ENCODE measurements around the gene CLEC16A.
"Not testable (repeated sequence)": the region's sequence is repeated elsewhere in the genome, so short reads cannot be mapped to it uniquely, and the experiment has no call there.

The CLEC16A gene

DNA sequence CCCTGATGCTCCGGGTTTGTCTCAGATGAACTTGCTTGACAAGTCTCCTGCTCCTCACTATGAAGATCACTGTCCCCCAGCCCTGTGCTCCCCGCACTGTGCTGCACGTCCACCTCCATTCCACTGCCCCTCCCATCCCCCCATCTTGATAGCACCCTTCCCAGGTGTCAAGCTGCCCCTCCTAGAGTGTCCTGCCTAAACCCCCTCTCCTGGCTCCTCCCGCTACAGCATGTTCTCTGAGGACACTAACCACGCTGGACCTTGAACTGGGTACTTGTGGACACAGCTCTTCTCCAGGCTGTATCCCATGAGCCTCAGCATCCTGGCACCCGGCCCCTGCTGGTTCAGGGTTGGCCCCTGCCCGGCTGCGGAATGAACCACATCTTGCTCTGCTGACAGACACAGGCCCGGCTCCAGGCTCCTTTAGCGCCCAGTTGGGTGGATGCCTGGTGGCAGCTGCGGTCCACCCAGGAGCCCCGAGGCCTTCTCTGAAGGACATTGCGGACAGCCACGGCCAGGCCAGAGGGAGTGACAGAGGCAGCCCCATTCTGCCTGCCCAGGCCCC is 20.6 kb upstream of the CLEC16A start:
- DNase-seq, result no peak

DNA sequence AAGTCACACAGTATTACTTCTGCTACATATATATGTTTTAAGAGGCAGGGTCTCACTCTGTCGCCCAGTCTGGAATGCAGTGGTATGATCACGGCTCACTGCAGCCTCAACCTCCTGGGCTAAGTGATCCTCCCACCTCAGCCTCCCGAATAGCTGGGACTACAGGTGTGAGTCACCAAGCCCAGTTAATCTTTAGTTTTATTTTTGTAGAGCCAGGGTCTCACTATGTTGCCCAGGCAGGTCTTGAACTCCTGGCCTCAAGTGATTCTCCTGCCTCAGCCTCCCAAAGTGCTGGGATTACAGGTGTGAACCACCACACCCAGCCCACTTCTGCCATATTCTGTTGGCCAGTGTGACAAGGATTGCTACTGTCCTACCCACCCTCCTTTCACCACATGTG is 19.1 kb upstream of the CLEC16A start:
- not testable (repeated sequence) for DNase-seq

DNA sequence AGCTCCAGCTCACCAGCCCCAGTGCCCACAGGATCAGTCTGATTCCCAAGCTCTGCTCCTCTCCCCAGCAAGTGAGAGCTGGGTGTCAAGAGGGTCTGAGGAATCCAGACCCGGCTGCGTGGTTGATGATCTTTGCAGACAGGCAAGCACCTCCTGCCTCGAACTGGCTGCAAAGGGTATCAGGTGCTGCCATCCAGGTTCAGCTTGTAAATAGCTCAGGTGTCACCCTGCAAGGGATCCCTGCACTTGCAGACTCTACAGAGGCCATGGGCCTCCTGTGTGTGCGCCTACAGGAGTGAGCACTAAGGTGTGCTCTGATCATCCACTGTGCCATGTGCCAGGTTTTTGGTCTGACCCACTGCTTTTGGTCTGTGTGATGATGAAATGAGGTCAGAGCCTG is 18.3 kb upstream of the CLEC16A start:
- no peak for DNase-seq

DNA sequence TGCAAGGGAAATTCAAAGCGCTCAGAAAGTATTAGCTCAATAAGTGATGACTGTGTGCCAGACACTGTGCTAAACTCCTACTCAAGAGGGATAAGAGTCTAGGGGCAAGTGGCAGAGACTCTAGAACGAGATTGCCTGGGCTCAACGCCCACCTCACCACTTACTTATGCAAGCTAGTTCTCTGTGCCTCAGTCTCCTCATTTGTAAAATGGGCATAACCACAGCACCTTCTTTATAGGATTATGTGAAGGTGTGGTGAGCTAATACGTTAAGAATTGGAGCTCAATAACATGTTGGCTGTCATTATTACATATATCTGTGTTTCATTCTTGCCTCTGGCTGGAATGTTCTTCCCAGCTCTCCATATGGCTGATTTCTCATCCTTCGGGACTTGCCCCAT is 17.5 kb upstream of the CLEC16A start:
- DNase-seq, result no peak

DNA sequence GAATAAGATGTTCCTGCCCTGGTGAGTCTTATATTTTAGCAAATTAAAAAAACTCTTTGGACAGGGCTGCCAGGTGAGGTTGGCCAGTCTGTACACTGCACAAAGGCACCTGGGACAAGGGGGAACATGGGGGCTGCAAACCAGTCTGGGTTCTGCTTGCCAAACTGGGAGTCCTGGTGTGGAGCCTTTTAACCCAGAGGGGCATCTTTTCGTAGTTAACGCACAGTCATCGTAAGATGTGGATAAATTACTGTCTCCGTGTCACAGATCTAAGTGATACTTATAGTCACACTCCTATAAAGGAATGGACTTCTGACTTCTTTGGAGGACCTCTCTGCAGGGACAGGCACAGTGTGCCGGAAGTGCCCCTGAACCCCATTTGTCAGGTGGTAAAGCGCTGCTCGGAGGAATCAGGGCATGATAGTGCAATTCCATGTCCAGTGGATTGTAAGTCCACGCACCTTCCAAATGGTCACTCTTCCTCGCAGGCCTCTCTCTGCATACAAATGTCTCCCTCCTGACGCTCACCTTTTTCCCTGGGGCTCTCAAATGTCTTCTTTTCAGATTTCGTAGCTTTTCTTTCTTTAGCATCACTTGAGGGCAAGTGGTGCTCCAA is 16.8 kb upstream of the CLEC16A start:
- DNase-seq, result no peak

- peak; percentile 87 for DNase-seq
Measured at GRCh38 chr16:10929097-10929496, 15.3 kb upstream of the CLEC16A start.

- DNase-seq, result peak; percentile 58
Measured at GRCh38 chr16:10929853-10930754, 14.3 kb upstream of the CLEC16A start.

- no peak for DNase-seq
Measured at GRCh38 chr16:10930755-10931093, 13.6 kb upstream of the CLEC16A start.

DNA sequence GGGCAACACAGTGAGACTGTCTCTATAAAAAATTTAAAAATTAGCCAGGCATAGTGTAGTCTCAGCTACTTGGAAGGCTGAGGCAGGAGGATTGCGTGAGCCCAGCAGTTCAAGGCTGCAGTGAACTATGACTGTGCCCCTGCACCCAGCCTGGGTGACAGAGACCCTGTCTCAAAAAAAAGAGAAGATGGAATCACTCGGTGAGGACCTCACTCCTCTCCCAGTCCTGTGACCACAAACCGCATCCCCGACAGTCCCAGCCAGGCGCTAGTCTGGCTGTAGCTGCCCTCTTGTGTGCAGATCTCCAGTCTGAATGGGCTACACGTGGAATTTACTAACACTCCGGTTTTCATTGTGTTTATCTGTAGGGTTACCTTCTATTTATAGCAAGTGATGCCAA is 13.2 kb upstream of the CLEC16A start:
- DNase-seq, result no peak

DNA sequence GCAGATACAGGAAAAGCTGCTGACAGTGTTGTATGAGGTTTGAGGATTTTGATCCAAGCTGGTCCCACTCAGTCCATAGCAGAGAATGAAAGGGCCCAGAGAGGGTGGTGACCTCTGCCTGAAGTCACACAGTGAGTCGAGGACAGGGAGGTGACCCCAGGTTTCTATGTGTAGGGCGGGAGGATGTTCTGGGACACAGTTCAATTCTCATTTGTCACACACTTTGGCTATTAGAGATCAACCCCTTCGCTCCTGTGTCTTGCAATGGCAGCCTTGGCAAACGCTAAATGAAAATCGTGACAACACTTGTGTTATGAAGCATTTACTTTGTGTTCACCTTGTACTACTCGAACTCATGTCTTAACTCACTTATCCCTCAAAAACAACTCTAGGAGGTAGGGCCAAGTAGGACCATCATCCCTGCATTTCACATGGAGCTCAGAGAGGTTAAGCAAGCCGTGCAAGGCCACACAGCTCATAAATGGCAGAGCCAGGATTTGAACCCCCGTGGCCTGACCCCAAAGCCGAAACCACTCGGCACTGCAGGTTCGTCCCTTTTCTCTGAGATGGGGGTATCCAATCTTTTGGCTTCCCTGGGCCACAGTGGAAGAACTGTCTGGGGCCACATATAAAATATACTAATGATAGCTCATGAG is 12.3 kb upstream of the CLEC16A start:
- DNase-seq, result no peak

GRCh38 chr16:10932959-10933710 is 11.2 kb upstream of the CLEC16A start:
- no peak for DNase-seq

DNA sequence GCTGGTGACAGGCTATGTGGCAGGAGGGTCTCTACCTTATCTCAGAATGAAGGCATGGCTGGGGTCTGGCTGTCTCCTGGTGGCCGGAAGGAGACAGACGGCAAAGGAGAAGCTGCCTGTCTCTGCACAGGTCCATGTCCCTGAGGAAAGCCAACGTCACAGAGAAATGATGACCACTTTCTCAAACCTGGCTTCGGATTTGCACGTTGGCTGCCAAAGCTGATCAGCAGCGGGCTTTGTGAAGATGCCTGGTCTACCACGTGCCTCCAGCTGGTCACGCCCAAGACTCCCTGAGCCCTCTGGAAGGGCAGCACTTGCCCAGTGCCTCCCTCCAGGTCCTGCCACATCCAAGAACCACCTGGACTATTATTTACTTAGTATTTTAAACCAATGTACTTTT is 10.5 kb upstream of the CLEC16A start:
- no peak for DNase-seq

DNA sequence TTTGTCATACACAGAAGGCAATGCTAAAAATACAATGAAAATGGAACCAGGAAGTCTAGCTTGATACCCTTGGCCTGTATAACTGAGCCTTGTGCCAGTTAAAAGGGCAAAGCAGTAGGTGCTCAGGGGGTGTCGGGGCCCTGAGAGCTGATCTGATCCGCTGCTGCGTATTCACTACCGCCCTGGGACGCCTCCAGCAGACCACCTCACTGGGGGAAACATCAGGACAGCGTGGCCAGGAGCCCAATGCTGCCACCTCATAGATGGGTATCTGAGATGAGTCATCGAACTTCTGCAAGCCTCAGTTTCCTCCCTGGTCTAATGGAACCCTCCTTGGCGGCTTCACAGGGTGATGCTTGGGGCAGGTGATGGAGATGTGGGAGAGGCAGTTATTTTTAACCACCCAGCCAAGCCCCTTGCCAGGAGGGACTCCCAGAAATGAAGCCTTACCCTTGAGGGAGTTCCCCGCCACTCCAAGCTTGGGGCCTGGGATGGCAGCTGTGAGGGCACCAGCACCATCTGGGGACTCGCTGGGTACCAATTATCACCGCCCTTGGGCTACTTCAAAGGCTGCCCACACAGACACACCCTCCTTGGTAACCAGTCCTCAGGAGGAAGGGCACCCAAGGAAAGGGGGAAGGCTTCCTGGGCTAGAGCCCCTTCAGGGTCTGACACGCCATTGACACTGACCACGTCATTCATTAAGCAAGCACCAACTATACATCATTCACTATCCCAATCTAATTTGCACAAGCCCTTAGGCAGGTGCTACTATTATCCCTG is 9.8 kb upstream of the CLEC16A start:
- no peak for DNase-seq

- DNase-seq, result no peak
Measured at GRCh38 chr16:10935226-10935915, 9.0 kb upstream of the CLEC16A start.

DNA sequence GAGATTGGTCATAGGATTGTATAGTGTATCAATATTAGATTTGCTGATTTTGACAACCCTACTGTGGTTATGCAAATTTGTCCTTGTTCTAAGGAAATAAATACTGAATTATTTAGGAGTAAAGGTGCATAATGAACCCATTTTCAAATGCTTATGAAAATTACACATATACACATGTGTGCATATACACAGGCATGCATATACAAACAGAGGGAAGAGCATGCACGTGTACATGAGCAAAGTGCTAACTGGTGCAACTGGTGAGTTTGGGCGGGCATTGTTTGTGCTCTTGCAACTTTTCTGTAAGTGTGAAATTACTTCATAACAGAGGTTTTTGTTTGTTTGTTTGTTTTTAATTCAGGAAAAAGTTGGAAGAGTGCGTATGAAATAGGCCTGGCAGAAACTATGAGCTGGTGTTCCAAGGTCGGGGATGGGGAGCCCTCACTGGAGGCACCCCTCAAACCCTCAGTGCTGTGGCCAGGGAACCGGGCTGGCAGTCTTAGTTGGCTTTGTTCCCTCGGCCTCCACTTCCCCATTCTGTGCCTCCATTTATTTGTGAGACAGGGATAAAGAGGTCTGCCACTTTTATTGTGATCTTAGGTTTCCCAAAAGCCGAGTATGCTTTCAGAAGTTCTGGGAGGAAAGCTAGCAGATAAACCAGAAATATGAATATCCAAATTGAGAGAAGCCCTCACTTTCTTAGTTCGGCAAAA is 7.9 kb upstream of the CLEC16A start:
- DNase-seq, result no peak

DNA sequence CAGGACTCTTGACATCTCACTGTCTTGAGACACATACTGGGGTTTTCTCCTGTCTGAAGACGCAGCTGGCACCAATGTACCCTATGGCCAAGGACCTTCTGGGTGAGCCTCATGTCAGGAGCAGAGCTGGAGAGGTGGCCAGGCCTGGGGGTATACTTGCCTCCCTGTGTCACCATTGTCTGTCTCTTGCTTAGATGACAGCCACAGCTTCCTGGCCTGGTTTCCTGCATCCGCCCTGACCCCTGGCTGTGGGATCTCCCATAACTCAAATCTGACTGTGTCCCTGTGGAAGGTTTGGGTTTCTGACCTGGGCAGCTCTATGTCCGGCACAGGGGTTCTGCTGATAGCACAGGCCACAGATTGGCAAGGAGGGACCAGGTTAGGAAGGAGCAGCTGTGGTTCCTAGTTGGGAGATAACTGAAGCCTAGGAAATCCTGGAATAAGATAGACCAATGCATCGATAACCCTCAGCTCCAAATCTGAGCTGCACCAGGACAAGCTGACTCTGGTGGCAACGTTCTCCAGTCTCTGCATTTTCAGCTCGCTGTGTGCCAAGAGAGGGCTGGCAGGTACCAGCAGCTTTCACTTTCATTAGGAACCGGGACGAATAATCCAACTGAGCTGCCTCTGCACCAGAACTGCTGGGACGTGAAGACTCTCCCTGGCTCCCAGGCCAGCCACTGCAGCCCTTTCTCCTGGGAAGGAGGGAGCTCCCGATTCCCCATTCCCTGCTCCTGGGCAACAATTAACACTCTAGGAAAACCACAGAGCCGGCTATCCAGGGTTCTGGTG is 7.1 kb upstream of the CLEC16A start:
- DNase-seq, result no peak

GRCh38 chr16:10938321-10938720 is 6.0 kb upstream of the CLEC16A start:
- DNase-seq, result no peak

DNA sequence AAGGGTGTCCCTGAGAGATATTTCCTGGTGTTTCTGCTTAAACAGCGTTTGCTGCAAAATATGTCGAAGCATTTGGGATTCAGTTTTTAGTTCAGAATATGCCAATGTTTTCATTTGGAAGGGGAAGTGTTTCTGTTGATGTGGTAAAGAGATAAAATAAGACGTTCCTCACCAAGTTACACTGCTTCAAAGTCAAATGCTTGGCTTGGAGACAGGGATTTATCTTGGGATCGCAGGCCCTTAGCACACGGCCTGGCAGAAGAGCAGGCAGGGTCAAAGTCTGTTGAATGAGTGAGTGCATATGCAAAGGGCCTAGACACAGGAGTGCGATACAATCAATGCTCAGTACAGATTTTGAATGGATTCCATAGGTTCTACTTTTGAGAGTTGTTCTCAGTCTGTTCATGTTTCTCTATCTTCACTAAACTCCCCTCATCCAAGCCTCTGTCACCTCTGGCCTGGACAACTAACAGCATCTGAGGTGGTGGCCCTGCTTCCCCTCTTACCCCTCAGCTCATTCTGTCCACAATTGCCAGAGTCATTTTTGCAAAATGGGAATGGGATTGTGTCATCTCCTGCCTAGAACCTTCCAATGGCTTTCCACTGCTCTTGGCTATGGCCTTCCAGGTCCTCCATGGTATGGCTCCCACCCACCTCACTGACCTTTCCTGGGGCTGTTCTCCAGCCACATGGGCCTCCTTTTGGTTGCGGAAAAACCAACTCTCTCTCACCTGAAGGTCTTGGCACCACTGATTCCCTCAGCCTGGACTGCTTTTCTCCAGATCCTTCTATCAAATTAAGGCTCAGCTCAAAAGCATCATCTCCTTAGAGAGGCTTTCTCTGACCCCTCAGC is 5.3 kb upstream of the CLEC16A start:
- DNase-seq, result no peak

DNA sequence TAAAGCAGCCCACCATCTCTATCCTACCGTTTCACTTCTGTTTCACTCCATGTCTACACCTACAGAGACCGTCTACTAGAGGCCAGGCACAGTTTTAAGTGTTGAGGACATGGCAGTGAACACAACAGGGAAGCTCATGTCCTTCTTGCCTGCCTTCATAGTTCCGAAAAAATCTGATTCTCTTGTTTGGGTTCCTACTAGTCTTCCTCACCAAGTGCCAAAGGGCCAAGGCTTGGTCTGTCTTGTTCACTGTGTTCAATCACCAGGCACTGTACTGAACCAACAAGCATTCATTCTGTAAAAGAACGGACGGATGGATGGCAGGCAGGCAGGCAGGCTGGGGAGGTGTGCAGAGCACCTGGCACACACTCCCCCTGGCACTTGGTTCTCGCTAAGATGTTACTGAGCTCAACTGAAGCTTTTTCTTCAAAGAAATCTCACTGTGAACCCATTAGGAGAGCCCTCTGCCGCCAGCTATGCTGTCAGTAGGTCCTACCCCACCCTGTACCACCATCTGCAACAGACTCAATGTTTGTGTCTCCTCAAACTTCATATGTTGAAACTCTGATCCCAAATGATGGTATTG is 4.6 kb upstream of the CLEC16A start:
- DNase-seq, result no peak
